Esophagus squamous epithelium (tissue), 4 donors: ENCODE measurements around the gene ADGRG2.

Experiments used
- CTCF ChIP-seq, 6 experiments: fragments of 450-650 bp in 4 of 6; fragments of 200-600 bp in 2 of 6; sonication (generic) in 2 of 6; IDR thresholded peaks; one replicate each; pipeline ENCODE4 v1.5.1; 2016 to 2019; ENCODE audit warnings: antibody characterized with exemption in 6 of 6, mild to moderate bottlenecking in 4 of 6, moderate library complexity in 4 of 6
- POLR2A ChIP-seq, 4 donors: fragments of 450-650 bp; IDR thresholded peaks; one replicate each; pipeline ENCODE4 v1.6.1; 2017; ENCODE audit warnings: antibody characterized with exemption in 4 of 4, mild to moderate bottlenecking in 4 of 4, moderate library complexity in 3 of 4

GRCh38 chrX:19129694-19130093 lies 7.4 kb upstream of the ADGRG2 start:
- TF ChIP-seq CTCF (IDR thresholded peaks at IDR 0.05) (no peak), POLR2A (IDR thresholded peaks at IDR 0.05) (no peak)
